ENCODE measurements around the gene DMGDH.

Gene DMGDH

DNA sequence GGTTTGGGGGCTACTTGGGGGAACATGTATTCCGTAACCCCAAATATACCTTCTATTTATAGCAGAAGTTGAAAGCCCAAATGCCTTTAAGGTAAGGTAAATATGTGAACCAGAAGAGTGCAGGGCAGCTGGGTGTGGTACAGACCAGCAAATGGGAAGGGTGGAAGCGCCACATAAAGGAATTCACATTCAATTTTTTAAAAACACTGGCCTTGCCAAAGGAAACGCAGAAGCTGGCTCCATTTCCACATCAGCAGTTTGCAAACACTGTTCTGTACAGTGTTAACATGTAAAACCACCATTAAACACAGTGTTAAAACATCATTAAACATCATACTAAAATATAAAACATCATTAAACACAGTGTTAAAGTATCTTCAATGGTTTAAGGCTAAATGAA, 38.6 kb upstream of the DMGDH start:
- DNase-seq (ENCODE audit: low read depth in 2 of 2), result no peak
- no peak overlapping the region for H3K4me3 ChIP-seq (replicated peaks in 1 of 2; ENCODE audit: low read depth in 2 of 2, low read length in 2 of 2)
- no peak for TF ChIP-seq CTCF (IDR thresholded peaks at IDR 0.05; ENCODE audit: low read depth, low read length)

GRCh38 chr5:79107020-79107796, 37.7 kb upstream of the DMGDH start:
- TF ChIP-seq CTCF (IDR thresholded peaks at IDR 0.05; ENCODE audit: low read depth, low read length), result no peak
- no peak overlapping the region for H3K4me3 ChIP-seq (replicated peaks in 1 of 2; ENCODE audit: low read depth in 2 of 2, low read length in 2 of 2)
- peak; percentile 9 to 23 for DNase-seq (ENCODE audit: low read depth in 2 of 2)

- H3K4me3 ChIP-seq (replicated peaks in 1 of 2; ENCODE audit: low read depth in 2 of 2, low read length in 2 of 2), result no peak overlapping the region
- DNase-seq (ENCODE audit: low read depth in 2 of 2), result no peak
- no peak for TF ChIP-seq CTCF (IDR thresholded peaks at IDR 0.05; ENCODE audit: low read depth, low read length)
These were observed 36.4 kb upstream of the DMGDH start for GRCh38 chr5:79105868-79106267.

GRCh38 chr5:79093762-79094161, 24.3 kb upstream of the DMGDH start:
- DNase-seq (ENCODE audit: low read depth in 2 of 2), result no peak
- TF ChIP-seq CTCF (IDR thresholded peaks at IDR 0.05; ENCODE audit: low read depth, low read length), result no peak
- H3K4me3 ChIP-seq (replicated peaks in 1 of 2; ENCODE audit: low read depth in 2 of 2, low read length in 2 of 2), result no peak overlapping the region

DNA sequence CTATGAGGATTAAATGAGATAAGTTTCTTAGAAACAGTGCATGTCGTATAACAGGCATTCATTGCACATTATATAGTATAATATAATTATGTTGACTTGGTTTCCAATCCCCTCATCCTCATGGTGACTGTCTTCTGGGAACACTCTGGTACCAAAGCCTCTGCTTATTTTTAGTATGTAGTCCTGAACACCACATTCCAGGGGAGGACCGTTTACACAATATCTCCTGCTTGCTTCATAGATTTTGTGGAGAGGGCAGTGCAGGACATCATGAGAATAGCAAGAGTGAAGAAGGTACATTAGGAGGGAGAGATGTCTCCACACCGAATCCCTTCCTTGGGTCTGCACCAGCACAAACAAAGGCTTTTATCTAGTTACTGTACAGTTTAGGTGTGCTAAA, 21.6 kb upstream of the DMGDH start:
- no peak overlapping the region for H3K4me3 ChIP-seq (replicated peaks in 1 of 2; ENCODE audit: low read depth in 2 of 2, low read length in 2 of 2)
- TF ChIP-seq CTCF (IDR thresholded peaks at IDR 0.05; ENCODE audit: low read depth, low read length), result no peak
- no peak for DNase-seq (ENCODE audit: low read depth in 2 of 2)

- DNase-seq (ENCODE audit: low read depth in 2 of 2), result no peak
- TF ChIP-seq CTCF (IDR thresholded peaks at IDR 0.05; ENCODE audit: low read depth, low read length), result no peak
- H3K4me3 ChIP-seq (replicated peaks in 1 of 2; ENCODE audit: low read depth in 2 of 2, low read length in 2 of 2), result no peak overlapping the region
These were observed 19.0 kb upstream of the DMGDH start for GRCh38 chr5:79088507-79088906.

DNA sequence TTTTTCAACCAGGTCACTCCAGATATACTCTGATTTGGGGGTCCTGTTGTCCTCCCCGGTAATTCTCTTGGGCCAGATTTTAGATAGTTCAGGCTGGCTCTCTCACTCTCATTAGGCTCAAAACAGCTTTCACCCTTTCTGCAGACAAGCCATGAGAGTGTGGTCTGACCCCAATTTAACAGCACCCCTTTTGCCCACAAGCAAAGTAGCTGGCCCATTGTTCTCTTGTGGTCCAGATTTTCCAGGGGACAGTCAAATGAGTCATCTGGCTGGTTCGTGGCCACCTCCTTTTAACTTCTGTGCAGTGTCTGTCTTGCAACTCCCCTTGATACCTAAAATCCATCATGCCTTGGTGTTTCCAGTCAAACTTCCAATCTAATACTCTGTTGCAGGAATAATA, 16.6 kb upstream of the DMGDH start:
- no peak overlapping the region for H3K4me3 ChIP-seq (replicated peaks in 1 of 2; ENCODE audit: low read depth in 2 of 2, low read length in 2 of 2)
- no peak for DNase-seq (ENCODE audit: low read depth in 2 of 2)
- TF ChIP-seq CTCF (IDR thresholded peaks at IDR 0.05; ENCODE audit: low read depth, low read length), result no peak
